Measurements from ENCODE around the gene AQR.

DNA sequence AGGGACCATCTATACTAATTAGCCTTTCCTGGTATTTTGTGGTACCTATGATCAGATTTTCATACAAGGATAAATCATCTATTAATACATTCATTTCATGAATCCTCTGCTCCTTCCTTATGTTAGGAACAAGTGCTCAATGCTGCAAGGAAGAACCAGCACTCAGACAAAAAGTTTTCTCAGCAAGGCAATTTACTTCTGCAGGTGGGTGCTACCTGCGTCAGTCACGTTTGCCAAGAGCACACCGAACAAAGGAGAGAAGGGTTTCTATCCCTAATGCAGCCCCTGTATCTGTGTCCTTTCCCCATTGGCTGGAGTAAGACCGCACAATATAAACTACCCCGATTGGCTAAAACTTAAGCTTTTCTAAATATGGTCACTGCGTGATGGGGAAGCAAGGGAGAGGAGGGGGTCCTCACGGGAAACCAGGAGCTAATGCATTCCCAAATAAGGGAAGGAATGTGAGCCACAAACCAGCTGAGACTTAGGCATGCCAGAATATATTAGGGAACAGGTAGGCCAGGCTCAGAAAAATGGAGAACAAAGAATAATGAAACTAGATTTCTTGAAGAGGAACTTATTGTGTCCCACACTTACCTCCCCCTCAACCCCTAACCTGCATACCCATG, 76.5 kb downstream of the AQR start:
- TF ChIP-seq, protein P1, sequence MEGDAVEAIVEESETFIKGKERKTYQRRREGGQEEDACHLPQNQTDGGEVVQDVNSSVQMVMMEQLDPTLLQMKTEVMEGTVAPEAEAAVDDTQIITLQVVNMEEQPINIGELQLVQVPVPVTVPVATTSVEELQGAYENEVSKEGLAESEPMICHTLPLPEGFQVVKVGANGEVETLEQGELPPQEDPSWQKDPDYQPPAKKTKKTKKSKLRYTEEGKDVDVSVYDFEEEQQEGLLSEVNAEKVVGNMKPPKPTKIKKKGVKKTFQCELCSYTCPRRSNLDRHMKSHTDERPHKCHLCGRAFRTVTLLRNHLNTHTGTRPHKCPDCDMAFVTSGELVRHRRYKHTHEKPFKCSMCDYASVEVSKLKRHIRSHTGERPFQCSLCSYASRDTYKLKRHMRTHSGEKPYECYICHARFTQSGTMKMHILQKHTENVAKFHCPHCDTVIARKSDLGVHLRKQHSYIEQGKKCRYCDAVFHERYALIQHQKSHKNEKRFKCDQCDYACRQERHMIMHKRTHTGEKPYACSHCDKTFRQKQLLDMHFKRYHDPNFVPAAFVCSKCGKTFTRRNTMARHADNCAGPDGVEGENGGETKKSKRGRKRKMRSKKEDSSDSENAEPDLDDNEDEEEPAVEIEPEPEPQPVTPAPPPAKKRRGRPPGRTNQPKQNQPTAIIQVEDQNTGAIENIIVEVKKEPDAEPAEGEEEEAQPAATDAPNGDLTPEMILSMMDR (conservative IDR thresholded peaks at IDR 0.05; ENCODE audit: low read depth, low read length), result no peak
- TF ChIP-seq CEBPB (IDR thresholded peaks at IDR 0.05; ENCODE audit: low read depth, low read length), result no peak

All from IMR-90 (cell line).